K562 (cell line): ENCODE results near the gene NAE1. TPM values are rescaled to one million over a fixed set of nuclear protein-coding genes. Genes with fewer than 3 reads are reported as not detected.

Source experiments
- ATAC-seq: fragments of 200-7000 bp; cut with Tn5 transposase; 3 replicates; pipeline ENCODE4 v1.9.1; 2020; ENCODE audit warnings: moderate library complexity
- BruUV-seq: library from RNA; stranded (reverse); fragments of 400-500 nt; replicated peaks from 2 replicates; lab custom pipeline; 2021; lab: Mats Ljungman, UMichigan
- CTCF ChIA-PET: fragments of 300-600 bp; formaldehyde crosslinking; extraction: SDS; loops from one replicate; lab custom pipeline; 2021; ENCODE audit warnings: low intra/inter-chr PET ratio; lab: Yijun Ruan, JAX
- POLR2A ChIA-PET: fragments of 300-600, 350-650 bp; sonication (Branson Sonifier 250); formaldehyde crosslinking; extraction: SDS; loops from one replicate; lab custom pipeline; 2021; ENCODE audit warnings: antibody characterized with exemption, inconsistent platforms; lab: Yijun Ruan, JAX
- DNase-seq, 4 experiments: peaks; one replicate each; pipeline versions ENCODE4 v3.0.0 to v3.0.0-alpha.2; 2011 to 2018; ENCODE audit warnings: low spot score in 3 of 4, mixed read lengths in 3 of 4; ENCODE audit errors: extremely low read depth in 1 of 4
- FAIRE-seq: peaks from 2 replicates; lab custom pipeline; 2011; peaks lifted over from hg19 to GRCh38; lab: Jason Lieb, UNC
- H2AFZ ChIP-seq: 2 replicates; pipeline ENCODE4 v1.6.0; 2011; ENCODE audit warnings: low read depth, low read length, control low read depth, inconsistent platforms
- H3K27ac ChIP-seq: fragments of 200-600 bp; 3 replicates; pipeline ENCODE4 v1.8.0; 2011; ENCODE audit warnings: low read depth, mild to moderate bottlenecking, control low read depth, inconsistent platforms, low read length, moderate library complexity, mixed read lengths; ENCODE audit errors: extremely low read depth
- H3K27me3 ChIP-seq, 2 experiments: fragments of 300-600 bp in 1 of 2; 2 replicates in 1 of 2; 3 replicates in 1 of 2; pipeline versions ENCODE4 v1.6.0 to v1.8.0; 2011; ENCODE audit warnings: inconsistent platforms in 2 of 2, low read length in 2 of 2, mild to moderate bottlenecking in 1 of 2, mixed read lengths in 1 of 2, moderate library complexity in 1 of 2; ENCODE audit not compliant: control insufficient read depth in 2 of 2, insufficient read depth in 2 of 2
- H3K36me3 ChIP-seq: fragments of 300-600 bp; 3 replicates; pipeline ENCODE4 v1.8.0; 2011; ENCODE audit warnings: mild to moderate bottlenecking, low read length, inconsistent platforms; ENCODE audit not compliant: control insufficient read depth, insufficient read depth
- H3K4me1 ChIP-seq, 2 experiments: fragments of 200-600 bp in 1 of 2; replicated peaks in 1 of 2; 2 replicates in 1 of 2; 3 replicates in 1 of 2; pipeline versions ENCODE4 v1.5.1 to v1.8.0; 2011; ENCODE audit warnings: inconsistent platforms in 2 of 2, low read length in 2 of 2, mild to moderate bottlenecking in 1 of 2, mixed read lengths in 1 of 2, moderate library complexity in 1 of 2; ENCODE audit not compliant: control insufficient read depth in 2 of 2, insufficient read depth in 2 of 2
- H3K4me2 ChIP-seq: 2 replicates; pipeline ENCODE4 v1.6.1; 2011; ENCODE audit warnings: low read length, control low read depth, inconsistent platforms, mixed read lengths; ENCODE audit not compliant: insufficient read depth
- H3K4me3 ChIP-seq: fragments of 200-600 bp; sonication (generic), shearing (Covaris generic); 2 replicates; pipeline ENCODE4 v1.5.1; 2016; ENCODE audit warnings: control low read depth, inconsistent platforms
- H3K79me2 ChIP-seq: fragments of 200-600 bp; 3 replicates; pipeline ENCODE4 v1.8.0; 2011; ENCODE audit warnings: low read length, inconsistent platforms; ENCODE audit not compliant: control insufficient read depth, insufficient read depth
- H3K9ac ChIP-seq, 2 experiments: 2 replicates each; pipeline versions ENCODE4 v1.6.0 to v1.6.1; 2011; ENCODE audit warnings: low read depth in 2 of 2, low read length in 2 of 2, control low read depth in 1 of 2, inconsistent platforms in 1 of 2, mild to moderate bottlenecking in 1 of 2, mixed read lengths in 1 of 2; ENCODE audit not compliant: insufficient read depth in 1 of 2
- H3K9me1 ChIP-seq: one replicate; pipeline ENCODE4 v1.6.0; 2011; ENCODE audit warnings: inconsistent platforms, mild to moderate bottlenecking, low read length, moderate library complexity; ENCODE audit not compliant: control insufficient read depth, insufficient read depth
- H3K9me3 ChIP-seq: replicated peaks from 2 replicates; pipeline ENCODE4 v1.5.1; 2011; ENCODE audit warnings: low read depth, low read length, inconsistent platforms; ENCODE audit not compliant: control insufficient read depth, insufficient read depth
- H4K20me1 ChIP-seq: replicated peaks from 2 replicates; pipeline ENCODE4 v1.6.1; 2011; ENCODE audit warnings: low read length, inconsistent platforms, mixed read lengths; ENCODE audit not compliant: control insufficient read depth, insufficient read depth
- BRD9 ChIP-seq: fragments of 450-650 bp; IDR thresholded peaks from 2 replicates; pipeline ENCODE4 v1.6.1; 2018; ENCODE audit warnings: low read depth; ENCODE audit not compliant: partially characterized antibody
- CCNT2 ChIP-seq: IDR thresholded peaks from 2 replicates; pipeline ENCODE4 v1.6.1; 2011; ENCODE audit warnings: borderline replicate concordance, low read depth, mild to moderate bottlenecking, moderate library complexity, mixed read lengths, low read length; ENCODE audit not compliant: insufficient read length; ENCODE audit errors: extremely low read depth
- CGGBP1 ChIP-seq: fragments of 250-450 bp; sonication (Bioruptor Pico); IDR thresholded peaks from 2 replicates; pipeline ENCODE4 v1.9.0; 2021; ENCODE audit warnings: mild to moderate bottlenecking
- CHD1 ChIP-seq: fragments of 200-600 bp; sonication (generic); IDR thresholded peaks from one replicate; pipeline ENCODE4 v1.6.1; 2012; ENCODE audit warnings: mild to moderate bottlenecking, moderate library complexity, low read length, inconsistent platforms
- ETV5 ChIP-seq: sonication (generic); formaldehyde crosslinking; IDR thresholded peaks from 2 replicates; pipeline ENCODE4 v1.4.0; 2020; ENCODE audit warnings: low read depth, mild to moderate bottlenecking, missing genetic modification reagents
- GATAD2B ChIP-seq: fragments of 450-650 bp; IDR thresholded peaks from 2 replicates; pipeline ENCODE4 v1.6.1; 2017; ENCODE audit warnings: mild to moderate bottlenecking, borderline replicate concordance
- PML ChIP-seq: IDR thresholded peaks from 2 replicates; pipeline ENCODE4 v1.6.1; 2012; ENCODE audit warnings: low read length, inconsistent platforms
- SETDB1 ChIP-seq: IDR thresholded peaks from one replicate; pipeline ENCODE4 v1.6.1; 2012; ENCODE audit warnings: low read length, control low read depth, inconsistent platforms
- SMARCA4 ChIP-seq: fragments of 450-650 bp; IDR thresholded peaks from 2 replicates; pipeline ENCODE4 v1.6.1; 2016
- STAG1 ChIP-seq: sonication (generic); formaldehyde crosslinking; IDR thresholded peaks from 2 replicates; pipeline ENCODE4 v1.5.0; 2020; ENCODE audit warnings: missing genetic modification reagents, borderline replicate concordance
- TBL1XR1 ChIP-seq, 2 experiments: IDR thresholded peaks; 2 replicates each; pipeline ENCODE4 v1.6.1; 2012; ENCODE audit warnings: improper control_type of control experiment in 2 of 2, low read length in 2 of 2, mild to moderate bottlenecking in 1 of 2
- YY1 ChIP-seq, 3 experiments: IDR thresholded peaks; 2 replicates each; pipeline ENCODE4 v1.6.1; 2011; ENCODE audit warnings: low read length in 2 of 3, mild to moderate bottlenecking in 2 of 3, moderate library complexity in 2 of 3, borderline replicate concordance in 1 of 3, control low read depth in 1 of 3, low read depth in 1 of 3; ENCODE audit not compliant: insufficient read depth in 3 of 3, insufficient replicate concordance in 2 of 3, control insufficient read depth in 1 of 3, insufficient read length in 1 of 3; ENCODE audit errors: extremely low read depth in 1 of 3
- ZNF41 ChIP-seq: fragments of 250-450 bp; sonication (Bioruptor Pico); conservative IDR thresholded peaks from 2 replicates; pipeline ENCODE4 v1.4.0; 2020; ENCODE audit warnings: mild to moderate bottlenecking
- ZNF668 ChIP-seq: fragments of 250-450 bp; sonication (Bioruptor Pico); IDR thresholded peaks from 2 replicates; pipeline ENCODE4 v1.8.0; 2022; ENCODE audit warnings: mild to moderate bottlenecking, inconsistent platforms
- WGBS: fragments of 100-300 bp; shearing (Covaris generic); methylation state at CpG from one replicate; pipeline ENCODE4 v1.1.6; 2016; ENCODE audit warnings: low coverage, mixed read lengths; ENCODE audit not compliant: insufficient coverage; ENCODE audit errors: missing lambda C conversion rate; 5-methylcytosine and 5-hydroxymethylcytosine counted together
- in situ Hi-C: fragments of 300-500 bp; cut with MboI; formaldehyde crosslinking; loops from 4 replicates; pipeline ENCODE4 v1.15.0; 2018; ENCODE audit warnings: inconsistent platforms, mixed read lengths
- intact Hi-C: fragments of 100-400 bp; cut with micrococcal nuclease; formaldehyde crosslinking; loops from 2 replicates; pipeline ENCODE4 v1.14.2; 2022
- polyA plus RNA-seq, 8 experiments: library from polyadenylated mRNA; depleted of rRNA in 4 of 8; stranded (reverse) in 5 of 8; unstranded in 3 of 8; fragments of >200 nt; fragmentation: Nextera tagmentation in 2 of 8; fragmentation: Illumina TruSeq in 1 of 8; extraction: Ambion mirVana in 2 of 8; extraction: Trizol in 1 of 8; gene quantifications; 2 replicates each; pipeline versions ENCODE4 v1.2.1 to v1.2.3, GENCODE V29; 2011 to 2014; ENCODE audit warnings: inconsistent platforms in 1 of 8, missing spikeins in 1 of 8
- total RNA-seq, 7 experiments: library from RNA; depleted of rRNA in 6 of 7; stranded (reverse); fragments of >200 nt in 6 of 7; fragmentation: Illumina TruSeq in 2 of 7; extraction: Trizol in 2 of 7; gene quantifications; 2 replicates each; pipeline versions ENCODE4 v1.2.1 to v1.2.3, GENCODE V29; 2011 to 2021; ENCODE audit warnings: low replicate concordance in 1 of 7

The NAE1 gene
- total and polyA plus RNA-seq, 9 of the 15 experiments (the other 6 are each of a cell fraction or from before 2014, with no cell fraction given): 165 to 294 (median 230) TPM

- DNase-seq: no peak
- Histone ChIP-seq H3K9me1 (no peaks in the 10 kb centered on the region), H3K36me3 (peaks cover 4% of the 10 kb centered on the region; the same call in 2 of the 3 replicates), H3K27me3 (no peaks in the 10 kb centered on the region), H3K27ac (no peak overlapping the region), H3K79me2 (peaks cover 16% of the 10 kb centered on the region), H2AFZ (peak overlapping the region; percentile 11; the same call in 1 of the 2 replicates), H3K9ac (no peak overlapping the region), H3K9me3 (no peaks in the 10 kb centered on the region), H3K4me3 (no peak overlapping the region), H4K20me1 (peaks cover 10% of the 10 kb centered on the region), H3K4me1 (peaks cover 8 to 15% of the 10 kb centered on the region in 2 experiments; a peak in 4 of 5 replicates), H3K4me2 (no peak overlapping the region)
- intact Hi-C loops: no loop called here
- FAIRE-seq: no peak
- 18% methylated on average over 3 of the region's 3 CpGs for WGBS
- in situ Hi-C loops: no loop called here
- BruUV-seq: no TSS peak
- ChIA-PET CTCF (no interaction called here), POLR2A (no interaction called here)
- TF ChIP-seq TBL1XR1 (IDR thresholded peaks at IDR 0.05; ENCODE audit: low read length in 2 of 2) (no peak), SETDB1 (no peak), CCNT2 (no peak), ETV5 (no peak), CHD1 (no peak), GATAD2B (no peak), ZNF668 (CRISPR knock-in tag) (no peak), STAG1 (CRISPR knock-in tag) (no peak), PML (no peak), ZNF41 (CRISPR knock-in tag) (no peak), CGGBP1 (CRISPR knock-in tag) (no peak), YY1 (IDR thresholded peaks at IDR 0.05; ENCODE audit: borderline replicate concordance in 1 of 3, control insufficient read depth in 1 of 3, extremely low read depth in 1 of 3, insufficient read depth in 3 of 3, insufficient read length in 1 of 3, insufficient replicate concordance in 2 of 3, low read depth in 1 of 3, low read length in 2 of 3) (no peak), SMARCA4 (no peak), BRD9 (no peak)
- ATAC-seq: no peak
Observed at GRCh38 chr16:66754819-66755218, 76.0 kb downstream of the NAE1 start.
